Suprapubic skin (tissue), 4 donors: Measurements from ENCODE around the gene NFIL3.

Experiments used
- POLR2A ChIP-seq, 2 donors: fragments of 450-650 bp; IDR thresholded peaks; one replicate each; pipeline ENCODE4 v1.6.1; 2017; ENCODE audit warnings: antibody characterized with exemption in 2 of 2, mild to moderate bottlenecking in 2 of 2, moderate library complexity in 2 of 2
- POLR2AphosphoS5 ChIP-seq, 3 donors: sonication (generic); formaldehyde crosslinking; IDR thresholded peaks; one replicate each; pipeline ENCODE4 v1.6.1; 2017; ENCODE audit warnings: antibody characterized with exemption in 3 of 3
- TF ChIP-seq, protein P1 (sequence below), 2 donors: fragments of 200-600 bp in 1 of 2; fragments of 450-650 bp in 1 of 2; sonication (generic) in 1 of 2; IDR thresholded peaks; one replicate each; pipeline ENCODE4 v1.5.1; 2016 to 2019; ENCODE audit warnings: antibody characterized with exemption in 2 of 2, mild to moderate bottlenecking in 1 of 2, moderate library complexity in 1 of 2

DNA sequence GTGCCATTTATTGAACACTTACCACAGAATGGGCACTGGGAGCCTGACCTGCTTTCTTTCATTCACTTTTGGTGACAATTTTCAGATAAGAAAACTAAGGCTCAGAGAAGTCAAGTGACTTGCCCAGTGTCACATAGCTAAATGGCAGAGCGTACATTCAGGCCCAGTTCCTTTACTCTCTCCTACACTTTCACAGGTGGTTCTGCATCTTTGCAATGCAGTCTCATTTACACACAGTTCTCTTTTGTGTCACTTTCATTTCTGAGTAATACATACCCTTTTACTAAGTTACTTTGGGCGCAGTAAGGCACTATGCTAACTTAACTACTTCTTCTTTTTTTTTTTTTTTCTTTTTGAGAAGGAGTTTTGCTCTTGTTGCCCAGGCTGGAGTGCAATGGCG lies 8.3 kb downstream of the NFIL3 start:
- TF ChIP-seq, protein P1, sequence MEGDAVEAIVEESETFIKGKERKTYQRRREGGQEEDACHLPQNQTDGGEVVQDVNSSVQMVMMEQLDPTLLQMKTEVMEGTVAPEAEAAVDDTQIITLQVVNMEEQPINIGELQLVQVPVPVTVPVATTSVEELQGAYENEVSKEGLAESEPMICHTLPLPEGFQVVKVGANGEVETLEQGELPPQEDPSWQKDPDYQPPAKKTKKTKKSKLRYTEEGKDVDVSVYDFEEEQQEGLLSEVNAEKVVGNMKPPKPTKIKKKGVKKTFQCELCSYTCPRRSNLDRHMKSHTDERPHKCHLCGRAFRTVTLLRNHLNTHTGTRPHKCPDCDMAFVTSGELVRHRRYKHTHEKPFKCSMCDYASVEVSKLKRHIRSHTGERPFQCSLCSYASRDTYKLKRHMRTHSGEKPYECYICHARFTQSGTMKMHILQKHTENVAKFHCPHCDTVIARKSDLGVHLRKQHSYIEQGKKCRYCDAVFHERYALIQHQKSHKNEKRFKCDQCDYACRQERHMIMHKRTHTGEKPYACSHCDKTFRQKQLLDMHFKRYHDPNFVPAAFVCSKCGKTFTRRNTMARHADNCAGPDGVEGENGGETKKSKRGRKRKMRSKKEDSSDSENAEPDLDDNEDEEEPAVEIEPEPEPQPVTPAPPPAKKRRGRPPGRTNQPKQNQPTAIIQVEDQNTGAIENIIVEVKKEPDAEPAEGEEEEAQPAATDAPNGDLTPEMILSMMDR (IDR thresholded peaks at IDR 0.05): no peak
- no peak for TF ChIP-seq POLR2AphosphoS5 (IDR thresholded peaks at IDR 0.05)
- TF ChIP-seq POLR2A (IDR thresholded peaks at IDR 0.05): no peak
